Peyer's patch (tissue), 4 donors: ENCODE measurements around the gene DHX16.
A peak's percentile ranks its signal among the peaks of the same experiment; 100 is the strongest.

Source experiments
- CTCF ChIP-seq, 6 experiments: fragments of 450-650 bp in 4 of 6; fragments of 200-600 bp in 2 of 6; sonication (generic) in 1 of 6; IDR thresholded peaks; one replicate each; pipeline ENCODE4 v1.5.1; 2017 to 2019; ENCODE audit warnings: antibody characterized with exemption in 6 of 6, mild to moderate bottlenecking in 3 of 6, moderate library complexity in 1 of 6
- POLR2A ChIP-seq, 2 donors: fragments of 450-650 bp; IDR thresholded peaks; one replicate each; pipeline ENCODE4 v1.5.1; 2017; ENCODE audit warnings: antibody characterized with exemption in 2 of 2, mild to moderate bottlenecking in 2 of 2, moderate library complexity in 2 of 2

- TF ChIP-seq CTCF (IDR thresholded peaks at IDR 0.05) (peak; percentile 88 to 99 (median 96)), POLR2A (IDR thresholded peaks at IDR 0.05) (no peak)
These were observed 6.3 kb upstream of the DHX16 start for GRCh38 chr6:30678964-30679726.
